AG09309 (cell line): ENCODE results near the gene RTP5.
"Not testable (repeated sequence)": the region's sequence is repeated elsewhere in the genome, so short reads cannot be mapped to it uniquely, and the experiment has no call there.

Experiments
- DNase-seq: peaks from one replicate; pipeline ENCODE4 v3.0.0-alpha.2; 2010; ENCODE audit warnings: low read depth
- H3K4me3 ChIP-seq: 2 replicates; pipeline ENCODE4 v1.5.1; 2011; ENCODE audit warnings: mild to moderate bottlenecking, low read depth, low read length, moderate library complexity; ENCODE audit not compliant: control insufficient read depth
- TF ChIP-seq, protein P1 (sequence below): IDR thresholded peaks from 2 replicates; pipeline ENCODE4 v1.5.1; 2011; ENCODE audit warnings: mild to moderate bottlenecking, low read depth, low read length, inconsistent platforms; ENCODE audit not compliant: insufficient read depth, control insufficient read depth; ENCODE audit errors: missing control alignments

RTP5 gene

DNA sequence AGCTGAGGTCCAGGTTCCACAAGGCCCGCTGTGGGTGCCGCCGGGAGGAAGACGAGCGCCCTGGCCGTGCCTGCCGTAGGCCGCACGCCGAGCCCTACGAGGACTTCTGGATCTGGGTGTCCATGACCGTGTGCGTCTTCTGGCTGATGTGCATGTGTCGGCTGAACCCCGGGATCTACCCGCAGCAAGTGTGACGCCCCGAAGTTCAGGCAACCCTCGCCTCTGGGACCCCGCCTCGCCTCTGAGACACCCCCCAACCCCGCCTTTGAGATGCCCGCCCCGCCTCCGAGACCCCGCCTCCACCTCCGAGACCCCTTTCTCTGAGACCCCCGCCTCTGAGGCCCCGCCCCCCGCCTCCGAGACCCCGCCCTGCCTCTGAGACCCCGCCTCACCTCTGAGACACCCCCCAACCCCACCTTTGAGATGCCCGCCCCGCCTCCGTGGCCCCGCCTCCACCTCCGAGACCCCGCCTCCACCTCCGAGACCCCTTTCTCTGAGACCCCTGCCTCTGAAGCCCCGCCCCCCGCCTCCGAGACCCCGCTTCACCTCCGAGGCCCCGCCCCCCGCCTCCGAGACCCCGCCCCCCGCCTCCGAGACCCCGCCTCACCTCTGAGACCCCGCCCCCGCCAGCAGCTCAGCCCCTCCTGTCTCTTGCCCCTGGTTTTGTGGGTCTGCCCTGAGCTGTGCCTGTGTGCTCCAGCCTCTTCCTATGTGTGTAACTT is 3.7 kb downstream of the RTP5 start:
- no peak for DNase-seq
- no peak overlapping the region for H3K4me3 ChIP-seq
- TF ChIP-seq, protein P1, sequence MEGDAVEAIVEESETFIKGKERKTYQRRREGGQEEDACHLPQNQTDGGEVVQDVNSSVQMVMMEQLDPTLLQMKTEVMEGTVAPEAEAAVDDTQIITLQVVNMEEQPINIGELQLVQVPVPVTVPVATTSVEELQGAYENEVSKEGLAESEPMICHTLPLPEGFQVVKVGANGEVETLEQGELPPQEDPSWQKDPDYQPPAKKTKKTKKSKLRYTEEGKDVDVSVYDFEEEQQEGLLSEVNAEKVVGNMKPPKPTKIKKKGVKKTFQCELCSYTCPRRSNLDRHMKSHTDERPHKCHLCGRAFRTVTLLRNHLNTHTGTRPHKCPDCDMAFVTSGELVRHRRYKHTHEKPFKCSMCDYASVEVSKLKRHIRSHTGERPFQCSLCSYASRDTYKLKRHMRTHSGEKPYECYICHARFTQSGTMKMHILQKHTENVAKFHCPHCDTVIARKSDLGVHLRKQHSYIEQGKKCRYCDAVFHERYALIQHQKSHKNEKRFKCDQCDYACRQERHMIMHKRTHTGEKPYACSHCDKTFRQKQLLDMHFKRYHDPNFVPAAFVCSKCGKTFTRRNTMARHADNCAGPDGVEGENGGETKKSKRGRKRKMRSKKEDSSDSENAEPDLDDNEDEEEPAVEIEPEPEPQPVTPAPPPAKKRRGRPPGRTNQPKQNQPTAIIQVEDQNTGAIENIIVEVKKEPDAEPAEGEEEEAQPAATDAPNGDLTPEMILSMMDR, result no peak

DNA sequence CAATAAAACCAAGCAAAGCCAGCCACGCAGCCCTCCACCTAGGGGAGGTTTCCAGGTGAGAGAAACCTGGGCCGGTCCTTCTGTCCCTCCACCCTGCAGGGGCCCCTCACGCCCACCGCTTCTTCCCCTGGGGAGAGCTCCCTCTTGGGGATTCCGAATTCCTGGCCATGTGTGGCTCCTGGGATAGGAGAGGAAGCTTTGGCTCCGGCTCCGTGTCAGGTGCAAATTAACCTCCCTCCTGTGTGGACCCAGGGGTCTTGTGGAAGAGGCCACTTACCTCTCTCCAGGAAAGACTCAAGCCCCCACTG is 4.2 kb downstream of the RTP5 start:
- TF ChIP-seq, protein P1, result no peak
- no peak for DNase-seq
- no peak overlapping the region for H3K4me3 ChIP-seq

DNA sequence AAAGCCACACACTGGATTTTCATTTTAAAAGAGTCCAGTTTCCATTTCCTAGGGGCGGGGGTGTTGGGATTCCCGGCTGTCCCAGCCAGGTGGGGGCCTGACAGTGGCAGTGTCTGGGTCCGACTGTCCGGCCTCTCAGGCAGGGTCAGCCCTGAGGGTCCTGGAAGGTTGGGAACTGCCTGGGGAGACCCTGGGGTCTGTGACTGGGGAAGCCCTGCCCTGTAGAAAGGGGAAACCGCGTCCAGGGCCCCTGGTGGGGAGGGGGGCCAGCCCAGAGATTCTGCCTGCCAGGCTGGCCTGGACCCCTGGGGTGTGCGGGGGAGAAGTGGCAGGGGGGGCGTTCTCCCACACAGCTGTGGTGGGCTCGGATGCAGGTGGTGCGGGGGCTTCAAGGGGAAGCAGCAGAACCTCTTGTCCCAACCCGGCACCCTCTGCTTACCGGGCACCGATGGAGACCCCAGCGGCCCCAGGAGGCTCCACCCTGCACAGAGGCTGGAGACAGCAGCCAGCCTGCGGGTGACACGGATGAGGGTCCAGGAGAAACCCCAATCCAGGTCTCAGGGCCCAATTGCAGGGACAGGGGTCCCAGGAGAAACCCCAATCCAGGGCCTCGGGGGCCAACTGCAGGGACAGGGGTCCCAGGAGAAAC is 4.9 kb downstream of the RTP5 start:
- DNase-seq, result no peak
- TF ChIP-seq, protein P1, result no peak
- H3K4me3 ChIP-seq, result no peak overlapping the region

DNA sequence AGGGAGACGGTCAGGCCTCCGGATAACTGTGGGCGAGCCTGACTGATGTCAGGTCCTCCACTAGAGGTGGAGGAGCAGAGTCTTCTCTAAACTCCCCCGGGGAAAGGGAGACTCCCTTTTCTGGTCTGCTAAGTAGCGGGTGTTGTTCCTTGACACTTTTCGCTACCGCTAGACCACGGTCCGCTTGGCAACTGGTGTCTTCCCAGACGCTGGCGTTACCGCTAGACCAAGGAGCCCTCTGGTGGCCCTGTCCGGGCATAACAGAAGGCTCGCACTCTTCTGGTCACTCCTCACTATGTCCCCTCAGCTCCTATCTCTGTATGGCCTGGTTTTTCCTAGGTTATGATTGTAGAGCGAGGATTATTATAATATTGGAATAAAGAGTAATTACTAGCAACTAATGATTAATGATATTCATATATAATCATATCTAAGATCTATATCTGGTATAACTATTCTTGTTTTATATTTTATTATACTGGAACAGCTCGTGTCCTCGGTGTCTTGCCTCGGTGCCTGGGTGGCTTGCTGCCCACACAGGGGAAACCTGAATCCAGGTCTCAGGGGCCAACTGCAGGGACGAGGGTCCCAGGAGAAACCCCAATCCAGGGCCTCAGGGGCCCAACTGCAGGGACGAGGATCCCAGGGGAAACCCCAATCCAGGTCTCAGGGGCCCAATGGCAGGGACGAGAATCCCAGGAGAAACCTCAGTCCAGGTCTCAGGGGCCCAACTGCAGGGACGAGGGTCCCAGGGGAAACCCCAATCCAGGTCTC is 6.4 kb downstream of the RTP5 start:
- not testable (repeated sequence) for H3K4me3 ChIP-seq, DNase-seq
- TF ChIP-seq, protein P1, result peak; percentile 15

DNA sequence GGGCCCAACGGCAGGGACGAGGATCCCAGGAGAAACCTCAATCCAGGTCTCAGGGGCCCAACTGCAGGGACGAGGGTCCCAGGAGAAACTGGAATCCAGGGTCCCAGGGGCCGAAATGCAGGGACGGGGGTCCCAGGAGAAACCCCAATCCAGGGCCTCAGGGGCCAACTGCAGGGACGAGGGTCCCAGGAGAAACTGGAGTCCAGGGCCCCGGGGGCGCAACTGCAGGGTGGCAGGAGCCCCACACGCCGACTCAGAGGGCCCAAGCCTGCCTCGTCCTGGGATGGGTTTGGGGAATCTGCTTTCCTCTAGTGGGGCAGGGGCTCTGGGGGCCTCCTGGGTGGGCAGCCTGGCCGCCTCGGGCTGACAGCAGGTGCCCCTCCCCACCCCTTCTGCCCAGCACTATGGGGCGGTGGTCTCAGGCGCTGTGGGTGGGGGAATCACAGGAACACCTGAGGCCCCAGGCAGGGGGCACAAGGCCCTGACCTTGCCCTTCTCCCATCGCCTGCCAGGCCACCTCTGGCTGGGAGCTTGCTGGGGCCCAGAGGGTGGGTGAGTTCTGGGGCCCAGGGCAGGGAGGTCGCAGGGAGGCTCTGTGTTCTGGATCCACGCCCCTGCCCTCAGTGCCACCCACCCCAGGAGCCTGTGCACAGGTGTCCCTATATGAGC is 7.1 kb downstream of the RTP5 start:
- no peak overlapping the region for H3K4me3 ChIP-seq
- no peak for DNase-seq
- TF ChIP-seq, protein P1, result no peak

DNA sequence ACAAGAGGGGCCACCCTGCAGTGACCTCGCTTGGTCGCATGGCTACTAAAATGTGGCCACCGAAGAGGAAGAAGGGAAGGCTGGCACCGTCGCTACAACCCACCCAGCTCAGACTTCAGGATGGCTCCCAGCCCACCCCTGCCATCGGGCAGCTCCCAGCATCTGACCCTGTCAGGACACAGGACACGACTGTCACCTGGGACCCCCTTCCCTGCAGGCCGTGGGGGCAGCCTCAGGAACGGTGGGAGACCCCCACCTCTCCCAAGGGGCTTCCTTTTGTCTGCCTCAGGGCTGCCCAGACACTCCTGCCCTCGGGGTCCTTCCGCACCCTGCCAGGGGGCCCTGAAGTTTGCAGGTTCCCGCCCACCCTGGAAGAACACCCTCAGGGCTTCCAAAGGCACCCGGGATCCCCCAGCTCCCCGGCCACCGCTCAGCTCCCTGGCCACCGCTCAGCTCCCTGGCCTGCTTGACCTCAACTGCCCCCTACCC is 7.7 kb downstream of the RTP5 start:
- TF ChIP-seq, protein P1, result no peak
- DNase-seq, result no peak
- H3K4me3 ChIP-seq, result no peak overlapping the region
